Measurements from ENCODE around the gene ITSN1.

DNA sequence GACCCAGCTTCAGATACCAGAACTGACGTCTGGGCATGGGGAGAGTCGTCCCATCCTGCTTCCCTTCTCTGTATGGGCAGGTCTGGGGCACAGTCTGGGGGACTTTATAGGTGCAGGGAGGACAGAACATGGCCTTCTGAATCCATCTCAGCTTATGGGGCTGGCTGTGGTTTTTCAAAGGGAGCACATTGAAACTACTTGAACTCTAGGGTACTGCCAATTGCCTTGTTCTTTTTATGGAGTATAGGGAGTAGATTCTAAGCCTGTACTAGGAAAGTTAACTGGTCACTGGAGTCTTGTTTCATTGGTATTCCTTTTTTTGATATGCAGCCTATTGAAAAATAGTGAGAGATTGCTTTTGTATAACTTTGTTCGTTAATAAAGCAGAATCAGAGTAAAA, 183.1 kb downstream of the ITSN1 start:
- TF ChIP-seq, protein P1, sequence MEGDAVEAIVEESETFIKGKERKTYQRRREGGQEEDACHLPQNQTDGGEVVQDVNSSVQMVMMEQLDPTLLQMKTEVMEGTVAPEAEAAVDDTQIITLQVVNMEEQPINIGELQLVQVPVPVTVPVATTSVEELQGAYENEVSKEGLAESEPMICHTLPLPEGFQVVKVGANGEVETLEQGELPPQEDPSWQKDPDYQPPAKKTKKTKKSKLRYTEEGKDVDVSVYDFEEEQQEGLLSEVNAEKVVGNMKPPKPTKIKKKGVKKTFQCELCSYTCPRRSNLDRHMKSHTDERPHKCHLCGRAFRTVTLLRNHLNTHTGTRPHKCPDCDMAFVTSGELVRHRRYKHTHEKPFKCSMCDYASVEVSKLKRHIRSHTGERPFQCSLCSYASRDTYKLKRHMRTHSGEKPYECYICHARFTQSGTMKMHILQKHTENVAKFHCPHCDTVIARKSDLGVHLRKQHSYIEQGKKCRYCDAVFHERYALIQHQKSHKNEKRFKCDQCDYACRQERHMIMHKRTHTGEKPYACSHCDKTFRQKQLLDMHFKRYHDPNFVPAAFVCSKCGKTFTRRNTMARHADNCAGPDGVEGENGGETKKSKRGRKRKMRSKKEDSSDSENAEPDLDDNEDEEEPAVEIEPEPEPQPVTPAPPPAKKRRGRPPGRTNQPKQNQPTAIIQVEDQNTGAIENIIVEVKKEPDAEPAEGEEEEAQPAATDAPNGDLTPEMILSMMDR (IDR thresholded peaks at IDR 0.05), result no peak
- no peak for TF ChIP-seq POLR2A (IDR thresholded peaks at IDR 0.05)
- TF ChIP-seq EP300 (IDR thresholded peaks at IDR 0.05), result no peak

Data from tibial nerve (tissue), 4 donors.